Measurements from ENCODE around the gene ANTXR1.

GRCh38 chr2:69075486-69075885 lies 62.5 kb downstream of the ANTXR1 start:
- TF ChIP-seq CTCF (IDR thresholded peaks at IDR 0.05), result no peak
- no peak for TF ChIP-seq POLR2AphosphoS5 (IDR thresholded peaks at IDR 0.05)
